K562 (cell line): ENCODE measurements around the gene HSD17B1.
A peak's percentile ranks its signal among the peaks of the same experiment; 100 is the strongest.

Source experiments
- CUX1 ChIP-seq: fragments of 200-800 bp; sonication (Bioruptor generic); IDR thresholded peaks from 2 replicates; pipeline ENCODE4 v1.6.1; 2016; ENCODE audit warnings: missing genetic modification characterization, missing compliant biosample characterization
- DACH1 ChIP-seq: fragments of 450-650 bp; IDR thresholded peaks from 2 replicates; pipeline ENCODE4 v1.6.1; 2018; ENCODE audit not compliant: partially characterized antibody
- GABPA ChIP-seq: fragments of 200-800 bp; sonication (Bioruptor generic); conservative IDR thresholded peaks from 2 replicates; pipeline ENCODE4 v1.6.1; 2016; ENCODE audit warnings: low read depth, missing genetic modification characterization, missing compliant biosample characterization
- PKNOX1 ChIP-seq: fragments of 450-650 bp; IDR thresholded peaks from 2 replicates; pipeline ENCODE4 v1.6.1; 2016
- SETDB1 ChIP-seq: IDR thresholded peaks from one replicate; pipeline ENCODE4 v1.6.1; 2012; ENCODE audit warnings: low read length, control low read depth, inconsistent platforms

DNA sequence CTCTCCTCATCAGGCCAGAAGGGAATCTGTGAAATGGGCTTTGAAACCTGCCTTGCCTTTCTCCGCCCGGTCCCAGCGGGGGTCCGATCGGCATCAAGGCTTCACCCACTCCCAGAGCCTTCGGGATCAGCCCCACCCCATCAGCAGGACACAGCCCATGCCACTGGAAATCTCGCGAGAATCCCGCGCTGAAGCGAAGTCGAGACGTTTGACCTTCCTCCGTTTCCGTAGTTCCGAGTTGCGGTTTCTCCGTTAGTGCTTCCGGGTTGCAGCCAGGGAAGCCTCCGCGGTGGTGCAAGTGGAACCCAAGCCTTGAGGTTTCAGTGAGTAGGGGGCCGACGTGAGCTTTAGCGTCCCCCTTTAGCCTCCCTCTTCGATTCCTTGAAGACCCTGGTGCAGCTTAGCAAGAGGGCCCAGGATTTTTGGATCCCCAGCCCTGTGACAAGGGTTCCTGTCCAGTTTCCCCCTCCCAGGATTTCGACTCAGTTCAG, 9.2 kb downstream of the HSD17B1 start, which contains the start of gene COASY:
- peak; percentile 96 for TF ChIP-seq GABPA (tag)
- TF ChIP-seq CUX1 = no peak
- no peak for TF ChIP-seq SETDB1
- TF ChIP-seq PKNOX1 = 0 out of 2 replicates have a peak, but pooled peaks have one; percentile 22
- TF ChIP-seq DACH1 = no peak
